C1 segment of cervical spinal cord (tissue), 14 donors: ENCODE results near the gene UROS.

Experiments used
- DNase-seq, 14 donors: peaks; one replicate each; lab custom pipeline; 2025; lab: John Stamatoyannopoulos, UW

The UROS gene

GRCh38 chr10:125836746-125837145, 13.7 kb upstream of the UROS start:
- DNase-seq = no peak

- no peak for DNase-seq
These were observed 5.3 kb upstream of the UROS start for GRCh38 chr10:125828311-125828710.

- DNase-seq = no peak
These were observed 4.1 kb upstream of the UROS start for GRCh38 chr10:125827133-125827532.

- DNase-seq = no peak
These were observed 1.7 kb upstream of the UROS start for GRCh38 chr10:125824736-125825135.

- no peak for DNase-seq
These were observed 699 bp upstream of the UROS start for GRCh38 chr10:125823663-125824251.

- DNase-seq = no peak
These were observed 2.4 kb downstream of the UROS start for GRCh38 chr10:125820701-125821100.

- no peak for DNase-seq
These were observed 5.6 kb downstream of the UROS start for GRCh38 chr10:125817337-125817946.

- no peak for DNase-seq
These were observed 6.5 kb downstream of the UROS start for GRCh38 chr10:125816548-125816947.

- DNase-seq = no peak
These were observed 7.3 kb downstream of the UROS start for GRCh38 chr10:125815764-125816163.

GRCh38 chr10:125812128-125812750, 10.8 kb downstream of the UROS start:
- no peak for DNase-seq

- no peak for DNase-seq
These were observed 11.8 kb downstream of the UROS start for GRCh38 chr10:125811251-125811650.

- no peak for DNase-seq
These were observed 15.0 kb downstream of the UROS start for GRCh38 chr10:125808047-125808446.

GRCh38 chr10:125802739-125803138, 20.3 kb downstream of the UROS start:
- DNase-seq = no peak

- DNase-seq = no peak
These were observed 20.9 kb downstream of the UROS start for GRCh38 chr10:125802131-125802530.

GRCh38 chr10:125801574-125801973, 21.5 kb downstream of the UROS start:
- DNase-seq = no peak

- DNase-seq = no peak
These were observed 23.4 kb downstream of the UROS start for GRCh38 chr10:125799451-125800182.

GRCh38 chr10:125797994-125798662, 24.9 kb downstream of the UROS start:
- DNase-seq = no peak

- no peak for DNase-seq
These were observed 25.6 kb downstream of the UROS start for GRCh38 chr10:125797424-125797823.

- no peak for DNase-seq
These were observed 27.3 kb downstream of the UROS start for GRCh38 chr10:125795637-125796190.

GRCh38 chr10:125795128-125795527, 27.9 kb downstream of the UROS start:
- DNase-seq = peak in 13 of 14 donors; percentile 4 to 90 (median 72)
